IMR-90 (cell line): ENCODE results near the gene ERBB4. TPM values are rescaled to one million over a fixed set of nuclear protein-coding genes. Genes with fewer than 3 reads are reported as not detected.

Experiments
- ATAC-seq: fragments of 200-7000 bp; cut with Tn5 transposase; 2 replicates; pipeline ENCODE4 v1.9.1; 2020; ENCODE audit warnings: low read depth, mild to moderate bottlenecking, moderate library complexity
- BruUV-seq: library from RNA; stranded (reverse); fragments of 400-500 nt; replicated peaks from 2 replicates; lab custom pipeline; 2021; lab: Mats Ljungman, UMichigan
- CTCF ChIA-PET: fragments of 300-600 bp; formaldehyde crosslinking; extraction: SDS; loops from one replicate; lab custom pipeline; 2021; ENCODE audit warnings: antibody characterized with exemption; lab: Yijun Ruan, JAX
- POLR2A ChIA-PET: fragments of 300-600 bp; sonication (Branson Sonifier 250); formaldehyde crosslinking; loops from one replicate; lab custom pipeline; 2022; ENCODE audit warnings: antibody characterized with exemption; ENCODE audit not compliant: unreplicated experiment; lab: Charles Lee
- DNase-seq: peaks from one replicate; pipeline ENCODE4 v3.0.0; 2013
- H2AFZ ChIP-seq: replicated peaks from 2 replicates; pipeline ENCODE3; 2013; ENCODE audit warnings: low read length, mild to moderate bottlenecking; ENCODE audit not compliant: poor library complexity
- H2AK5ac ChIP-seq: 2 replicates; pipeline ENCODE4 v1.6.1; 2013; ENCODE audit warnings: low read depth, low read length, inconsistent platforms
- H2AK9ac ChIP-seq: replicated peaks from 2 replicates; pipeline ENCODE3; 2013; ENCODE audit warnings: mild to moderate bottlenecking, low read depth, low read length, moderate library complexity; ENCODE audit not compliant: poor library complexity
- H2BK120ac ChIP-seq: 2 replicates; pipeline ENCODE4 v1.6.1; 2013; ENCODE audit warnings: low read depth, low read length, inconsistent platforms
- H2BK15ac ChIP-seq: 3 replicates; pipeline ENCODE4 v1.6.1; 2013; ENCODE audit warnings: low read depth, low read length, inconsistent platforms
- H2BK20ac ChIP-seq: 2 replicates; pipeline ENCODE4 v1.6.1; 2013; ENCODE audit warnings: low read depth, mild to moderate bottlenecking, inconsistent platforms, low read length, moderate library complexity
- H2BK5ac ChIP-seq: 2 replicates; pipeline ENCODE4 v1.6.1; 2013; ENCODE audit warnings: mild to moderate bottlenecking, low read depth, low read length, inconsistent platforms; ENCODE audit not compliant: poor library complexity, severe bottlenecking
- H3K14ac ChIP-seq: replicated peaks from 2 replicates; pipeline ENCODE4 v1.6.1; 2013; ENCODE audit warnings: low read depth, low read length, inconsistent platforms
- H3K18ac ChIP-seq: 2 replicates; pipeline ENCODE4 v1.6.1; 2013; ENCODE audit warnings: low read depth, low read length, control low read depth
- H3K23ac ChIP-seq: 2 replicates; pipeline ENCODE4 v1.6.1; 2013; ENCODE audit warnings: low read depth, low read length, inconsistent platforms
- H3K27ac ChIP-seq: 2 replicates; pipeline ENCODE4 v1.5.1; 2013; ENCODE audit warnings: mild to moderate bottlenecking, control low read depth, low read length; ENCODE audit not compliant: insufficient read depth
- H3K27me3 ChIP-seq: 2 replicates; pipeline ENCODE4 v1.6.1; 2013; ENCODE audit warnings: low read length; ENCODE audit not compliant: control insufficient read depth, insufficient read depth
- H3K36me3 ChIP-seq: 2 replicates; pipeline ENCODE4 v1.6.1; 2013; ENCODE audit warnings: low read length, mixed read lengths; ENCODE audit not compliant: control insufficient read depth, insufficient read depth
- H3K4ac ChIP-seq: 2 replicates; pipeline ENCODE4 v1.6.1; 2013; ENCODE audit warnings: low read depth, low read length, inconsistent platforms
- H3K4me1 ChIP-seq: 2 replicates; pipeline ENCODE4 v1.6.1; 2013; ENCODE audit warnings: low read length, mixed read lengths; ENCODE audit not compliant: control insufficient read depth, insufficient read depth
- H3K4me2 ChIP-seq: 2 replicates; pipeline ENCODE4 v1.6.1; 2013; ENCODE audit warnings: low read depth, mild to moderate bottlenecking, control low read depth, low read length, moderate library complexity
- H3K4me3 ChIP-seq: 2 replicates; pipeline ENCODE4 v1.5.1; 2013; ENCODE audit warnings: low read depth, mild to moderate bottlenecking, control low read depth, low read length, moderate library complexity; ENCODE audit not compliant: insufficient read depth
- H3K56ac ChIP-seq: 2 replicates; pipeline ENCODE4 v1.6.1; 2013; ENCODE audit warnings: low read length, inconsistent platforms; ENCODE audit not compliant: insufficient read depth; ENCODE audit errors: extremely low read depth
- H3K79me1 ChIP-seq, 2 experiments: 2 replicates each; pipeline ENCODE4 v1.6.1; 2013; ENCODE audit warnings: low read length in 2 of 2, inconsistent platforms in 1 of 2, low read depth in 1 of 2
- H3K9ac ChIP-seq: 2 replicates; pipeline ENCODE4 v1.6.1; 2013; ENCODE audit warnings: low read depth, low read length, control low read depth
- H3K9me1 ChIP-seq: 2 replicates; pipeline ENCODE4 v1.6.1; 2013; ENCODE audit warnings: low read length, inconsistent platforms; ENCODE audit not compliant: insufficient read depth
- H3K9me3 ChIP-seq: 2 replicates; pipeline ENCODE4 v1.6.1; 2013; ENCODE audit warnings: low read length; ENCODE audit not compliant: control insufficient read depth, insufficient read depth
- H4K20me1 ChIP-seq: 2 replicates; pipeline ENCODE4 v1.6.1; 2013; ENCODE audit warnings: low read length, inconsistent platforms; ENCODE audit not compliant: insufficient read depth
- H4K5ac ChIP-seq: 2 replicates; pipeline ENCODE4 v1.6.1; 2013; ENCODE audit warnings: mild to moderate bottlenecking, low read depth, low read length, control low read depth
- H4K8ac ChIP-seq, 2 experiments: 2 replicates each; pipeline ENCODE4 v1.6.1; 2013; ENCODE audit warnings: low read depth in 2 of 2, low read length in 2 of 2, control low read depth in 1 of 2, inconsistent platforms in 1 of 2
- H4K91ac ChIP-seq: 2 replicates; pipeline ENCODE4 v1.6.1; 2013; ENCODE audit warnings: low read depth, low read length, inconsistent platforms; ENCODE audit not compliant: insufficient read depth
- BHLHE40 ChIP-seq: fragments of 150-350 bp; IDR thresholded peaks from 2 replicates; pipeline ENCODE4 v1.6.1; 2016; ENCODE audit warnings: mild to moderate bottlenecking, low read depth, low read length
- CTCF ChIP-seq: conservative IDR thresholded peaks from 2 replicates; pipeline ENCODE4 v1.5.1; 2012; ENCODE audit warnings: mild to moderate bottlenecking, low read depth, low read length, improper control_type of control experiment
- ELK1 ChIP-seq: fragments of 150-350 bp; IDR thresholded peaks from 2 replicates; pipeline ENCODE4 v1.6.1; 2016; ENCODE audit warnings: low read depth, mild to moderate bottlenecking, low read length, moderate library complexity, borderline replicate concordance
- FOS ChIP-seq: fragments of 150-350 bp; IDR thresholded peaks from 2 replicates; pipeline ENCODE4 v1.6.1; 2016; ENCODE audit warnings: low read depth, low read length
- MAFK ChIP-seq: IDR thresholded peaks from 2 replicates; pipeline ENCODE4 v1.6.1; 2012; ENCODE audit warnings: low read depth, low read length, improper control_type of control experiment
- MXI1 ChIP-seq: IDR thresholded peaks from 2 replicates; pipeline ENCODE4 v1.6.1; 2012; ENCODE audit warnings: low read depth, mild to moderate bottlenecking, low read length, moderate library complexity, borderline replicate concordance
- POLR2A ChIP-seq: IDR thresholded peaks from 2 replicates; pipeline ENCODE4 v1.6.1; 2012; ENCODE audit warnings: mild to moderate bottlenecking, low read depth, low read length
- RFX5 ChIP-seq: IDR thresholded peaks from 2 replicates; pipeline ENCODE4 v1.8.0; 2012; ENCODE audit warnings: low read depth, mild to moderate bottlenecking, low read length, moderate library complexity
- WGBS, 2 experiments: methylation state at CpG; one replicate each; pipeline versions ENCODE4 v1.1.5 to v1.1.7; 2013; ENCODE audit warnings: missing lambda C conversion rate in 2 of 2; ENCODE audit not compliant: insufficient read length in 1 of 2; ENCODE audit errors: extremely low coverage in 2 of 2; 5-methylcytosine and 5-hydroxymethylcytosine counted together
- dilution Hi-C: fragments of 300-500 bp; cut with HindIII; formaldehyde crosslinking; loops from one replicate; pipeline ENCODE4 v1.14.3; 2018; ENCODE audit warnings: low sequenced_read_pairs; ENCODE audit not compliant: unreplicated experiment
- in situ Hi-C: fragments of 300-500 bp; cut with MboI; formaldehyde crosslinking; loops from 3 replicates; pipeline ENCODE4 v1.14.3; 2019; ENCODE audit warnings: low sequenced_read_pairs, inconsistent platforms, mixed read lengths
- intact Hi-C: fragments of 100-400 bp; cut with micrococcal nuclease; formaldehyde crosslinking; loops from 2 replicates; pipeline ENCODE4 v1.10.0; 2022
- polyA plus RNA-seq, 3 experiments: library from polyadenylated mRNA; depleted of rRNA; stranded (reverse); fragments of >200 nt; gene quantifications; 2 replicates each; pipeline ENCODE4 v1.2.3, GENCODE V29; 2012; ENCODE audit warnings: low replicate concordance in 1 of 3
- total RNA-seq: library from RNA; depleted of rRNA; stranded (reverse); fragments of >200 nt; gene quantifications from 2 replicates; pipeline ENCODE4 v1.2.3, GENCODE V29; 2012

The ERBB4 gene
- total and polyA plus RNA-seq, 2 of the 4 experiments (the other 2 are of a cell fraction), result not detected

GRCh38 chr2:211744379-211744778 is 794.2 kb downstream of the ERBB4 start:
- WGBS, 2 experiments, result 20% methylated on average over 1 of the region's 5 CpGs; no CpG with 5 or more reads in 1 of the 2 experiments
- Histone ChIP-seq H2AFZ (no peak overlapping the region), H3K9me3 (no peaks in the 10 kb centered on the region), H3K56ac (no peak overlapping the region), H3K23ac (no peak overlapping the region), H3K27me3 (no peaks in the 10 kb centered on the region), H3K4me2 (no peak overlapping the region), H3K4me1 (no peaks in the 10 kb centered on the region), H3K79me1 (no peaks in the 10 kb centered on the region), H2BK20ac (no peak overlapping the region), H2AK5ac (no peak overlapping the region), H3K4me3 (no peak overlapping the region), H3K9me1 (no peaks in the 10 kb centered on the region), H3K36me3 (no peaks in the 10 kb centered on the region), H2BK120ac (no peak overlapping the region), H4K8ac (no peak overlapping the region), H2BK5ac (no peak overlapping the region), H3K27ac (no peak overlapping the region), H4K20me1 (no peaks in the 10 kb centered on the region), H2BK15ac (no peak overlapping the region), H3K9ac (no peak overlapping the region), H2AK9ac (no peak overlapping the region), H3K14ac (no peak overlapping the region), H4K91ac (no peak overlapping the region), H3K18ac (no peak overlapping the region), H4K5ac (no peak overlapping the region), H3K4ac (no peak overlapping the region)
- no TSS peak for BruUV-seq
- dilution Hi-C loops (no loop called here), intact Hi-C loops (loop anchor here (10.0 kb wide), 1 partner anchor 400 kb away; no protein-coding TSS in a partner anchor), in situ Hi-C loops (no loop called here)
- DNase-seq (no peak), ATAC-seq (no peak)
- POLR2A ChIA-PET, result no interaction called here
- TF ChIP-seq ELK1 (no peak), MAFK (no peak), POLR2A (no peak), CTCF (no peak), MXI1 (no peak), RFX5 (no peak), FOS (no peak), BHLHE40 (no peak)
- CTCF ChIA-PET, result interaction anchor here (0.6 to 2.4 kb wide), 7 partner anchors 10 to 823 kb away, joined by 3 to 13 read pairs (median 4); no protein-coding TSS in a partner anchor
